Measurements from ENCODE around the gene TRHDE.

TRHDE gene

GRCh38 chr12:72289633-72290032 lies 17.5 kb downstream of the TRHDE start:
- DNase-seq (ENCODE audit: low read depth), result no peak
- no peak for TF ChIP-seq POLR2A (IDR thresholded peaks at IDR 0.05; ENCODE audit: extremely low read depth, insufficient read length)
- TF ChIP-seq, protein P1, sequence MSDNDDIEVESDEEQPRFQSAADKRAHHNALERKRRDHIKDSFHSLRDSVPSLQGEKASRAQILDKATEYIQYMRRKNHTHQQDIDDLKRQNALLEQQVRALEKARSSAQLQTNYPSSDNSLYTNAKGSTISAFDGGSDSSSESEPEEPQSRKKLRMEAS (IDR thresholded peaks at IDR 0.05; ENCODE audit: low read depth, low read length), result no peak
- TF ChIP-seq CTCF (IDR thresholded peaks at IDR 0.05; ENCODE audit: low read depth, low read length), result no peak
- no peak for TF ChIP-seq MYC (IDR thresholded peaks at IDR 0.05; ENCODE audit: low read depth, low read length)
- no peak overlapping the region for H3K4me3 ChIP-seq (ENCODE audit: low read depth, low read length)

- TF ChIP-seq MYC (IDR thresholded peaks at IDR 0.05; ENCODE audit: low read depth, low read length) (no peak), CTCF (IDR thresholded peaks at IDR 0.05; ENCODE audit: low read depth, low read length) (no peak), POLR2A (IDR thresholded peaks at IDR 0.05; ENCODE audit: extremely low read depth, insufficient read length) (no peak)
- TF ChIP-seq, protein P1 (IDR thresholded peaks at IDR 0.05; ENCODE audit: low read depth, low read length), result no peak
- no peak overlapping the region for H3K4me3 ChIP-seq (ENCODE audit: low read depth, low read length)
- DNase-seq (ENCODE audit: low read depth), result no peak
Measured at GRCh38 chr12:72291175-72291574, 19.0 kb downstream of the TRHDE start.

DNA sequence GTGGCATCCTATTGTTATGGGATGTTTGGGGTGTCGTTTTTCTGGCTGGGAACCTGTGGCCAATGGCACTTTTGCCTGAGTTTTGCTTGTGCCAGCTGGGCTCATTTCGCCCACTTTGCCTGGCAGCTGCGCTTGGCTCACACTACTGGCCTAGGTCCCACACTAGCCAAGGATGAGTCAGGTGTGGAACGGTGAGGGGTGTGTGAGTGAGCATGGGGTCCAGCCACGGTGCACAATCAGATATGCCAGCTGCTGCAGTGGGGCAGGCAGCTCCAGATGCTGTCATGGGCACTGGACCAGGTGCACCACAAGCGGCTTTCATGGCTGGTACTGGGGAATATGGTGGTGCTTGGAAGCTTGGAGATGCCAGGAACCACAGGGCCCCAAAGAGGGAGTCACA lies 21.5 kb downstream of the TRHDE start:
- H3K4me3 ChIP-seq (ENCODE audit: low read depth, low read length), result no peak overlapping the region

GRCh38 chr12:72295101-72295500 lies 22.9 kb downstream of the TRHDE start:
- TF ChIP-seq, protein P1 (IDR thresholded peaks at IDR 0.05; ENCODE audit: low read depth, low read length), result no peak
- TF ChIP-seq POLR2A (IDR thresholded peaks at IDR 0.05; ENCODE audit: extremely low read depth, insufficient read length) (no peak), MYC (IDR thresholded peaks at IDR 0.05; ENCODE audit: low read depth, low read length) (no peak), CTCF (IDR thresholded peaks at IDR 0.05; ENCODE audit: low read depth, low read length) (no peak)
- H3K4me3 ChIP-seq (ENCODE audit: low read depth, low read length), result no peak overlapping the region

More for the DNA sequence above, 21.5 kb downstream of the TRHDE start:
- DNase-seq (ENCODE audit: low read depth), result no peak
- TF ChIP-seq, protein P1 (IDR thresholded peaks at IDR 0.05; ENCODE audit: low read depth, low read length), result no peak
- no peak for TF ChIP-seq MYC (IDR thresholded peaks at IDR 0.05; ENCODE audit: low read depth, low read length)
- TF ChIP-seq CTCF (IDR thresholded peaks at IDR 0.05; ENCODE audit: low read depth, low read length), result no peak

GRCh38 chr12:72295744-72296143 lies 23.6 kb downstream of the TRHDE start:
- no peak for TF ChIP-seq CTCF (IDR thresholded peaks at IDR 0.05; ENCODE audit: low read depth, low read length)
- TF ChIP-seq, protein P1 (IDR thresholded peaks at IDR 0.05; ENCODE audit: low read depth, low read length), result no peak
- no peak for TF ChIP-seq MYC (IDR thresholded peaks at IDR 0.05; ENCODE audit: low read depth, low read length)
- TF ChIP-seq POLR2A (IDR thresholded peaks at IDR 0.05; ENCODE audit: extremely low read depth, insufficient read length), result no peak
- H3K4me3 ChIP-seq (ENCODE audit: low read depth, low read length), result no peak overlapping the region
- no peak for DNase-seq (ENCODE audit: low read depth)

More at GRCh38 chr12:72295101-72295500, 22.9 kb downstream of the TRHDE start:
- DNase-seq (ENCODE audit: low read depth), result no peak

DNA sequence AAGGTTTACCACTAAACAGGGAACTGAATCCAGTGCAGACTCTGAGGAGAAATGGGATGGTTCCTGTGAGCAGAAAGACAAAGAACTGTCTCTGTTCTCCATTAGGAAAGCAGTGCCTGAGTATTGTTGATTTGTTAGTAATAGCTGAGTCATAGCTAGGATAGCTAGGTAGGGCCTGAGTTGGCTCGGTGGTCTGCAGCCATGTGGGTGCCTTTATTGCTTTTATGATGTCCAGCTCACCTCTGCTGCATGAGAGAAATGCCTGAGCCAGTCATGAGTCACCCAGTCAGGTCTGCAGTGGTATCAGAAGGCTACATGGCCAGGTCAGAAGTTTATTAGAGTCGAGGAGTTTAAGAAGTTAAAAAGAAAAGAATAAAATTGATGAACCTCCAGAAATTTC lies 24.2 kb downstream of the TRHDE start:
- H3K4me3 ChIP-seq (ENCODE audit: low read depth, low read length), result no peak overlapping the region

More for the DNA sequence above, 24.2 kb downstream of the TRHDE start:
- no peak for DNase-seq (ENCODE audit: low read depth)
- no peak for TF ChIP-seq MYC (IDR thresholded peaks at IDR 0.05; ENCODE audit: low read depth, low read length)
- TF ChIP-seq CTCF (IDR thresholded peaks at IDR 0.05; ENCODE audit: low read depth, low read length), result no peak
- TF ChIP-seq, protein P1 (IDR thresholded peaks at IDR 0.05; ENCODE audit: low read depth, low read length), result no peak
- TF ChIP-seq POLR2A (IDR thresholded peaks at IDR 0.05; ENCODE audit: extremely low read depth, insufficient read length), result no peak

Measured in NB4 (cell line).